Tibial artery (tissue), 4 donors: ENCODE measurements around the gene GFOD1.

Experiments used
- DNase-seq, 2 donors: peaks; one replicate each; pipeline ENCODE4 v3.0.0-alpha.2; 2019
- H3K27ac ChIP-seq, 2 donors: fragments of 200-600 bp; sonication (generic) in 1 of 2; 1 replicate in 1 of 2; 2 replicates in 1 of 2; pipeline ENCODE4 v1.5.1; 2018 to 2019; ENCODE audit warnings: mild to moderate bottlenecking in 1 of 2
- H3K27me3 ChIP-seq, 2 donors: fragments of 200-600 bp; sonication (generic) in 1 of 2; one replicate each; pipeline versions ENCODE4 v1.5.1 to v1.6.0; 2016 to 2019
- H3K36me3 ChIP-seq, 3 donors: fragments of 200-600 bp; sonication (generic) in 2 of 3; one replicate each; pipeline ENCODE4 v1.5.1; 2016 to 2019; ENCODE audit warnings: mild to moderate bottlenecking in 2 of 3
- H3K4me1 ChIP-seq, 4 donors: fragments of 200-600 bp; sonication (generic) in 2 of 4; 1 replicate in 3 of 4; 2 replicates in 1 of 4; pipeline ENCODE4 v1.5.1; 2016 to 2019
- H3K4me3 ChIP-seq, 2 donors: fragments of 200-600 bp; sonication (generic) in 1 of 2; 1 replicate in 1 of 2; 2 replicates in 1 of 2; pipeline ENCODE4 v1.5.1; 2018 to 2019; ENCODE audit warnings: mild to moderate bottlenecking in 2 of 2
- H3K9me3 ChIP-seq, 3 donors: fragments of 200-600 bp; sonication (generic) in 1 of 3; one replicate each; pipeline ENCODE4 v1.5.1; 2016 to 2019
- CTCF ChIP-seq, 2 experiments: fragments of 200-600 bp in 1 of 2; fragments of 450-650 bp in 1 of 2; IDR thresholded peaks; one replicate each; pipeline ENCODE4 v1.5.1; 2017 to 2019; ENCODE audit warnings: antibody characterized with exemption in 2 of 2, mild to moderate bottlenecking in 1 of 2, moderate library complexity in 1 of 2
- intact Hi-C: fragments of 100-400 bp; cut with DNase I; formaldehyde crosslinking; loops from one replicate; pipeline ENCODE4 v1.15.0; 2023; ENCODE audit warnings: low total_unique reads

Gene GFOD1

GRCh38 chr6:13488015-13488895 lies 855 bp upstream of the GFOD1 start:
- peak overlapping the region; percentile 91 to 94 for H3K4me3 ChIP-seq
- H3K27me3 ChIP-seq, result no peaks in the 10 kb centered on the region
- peak in 1 of 2 experiments; percentile 22 for TF ChIP-seq CTCF (IDR thresholded peaks at IDR 0.05)
- H3K36me3 ChIP-seq, result no peaks in the 10 kb centered on the region
- H3K9me3 ChIP-seq, result no peaks in the 10 kb centered on the region
- H3K4me1 ChIP-seq, result peaks cover 0 to 26% (median 7%) of the 10 kb centered on the region in 4 donors
- DNase-seq, result peak; percentile 48 to 80
- intact Hi-C loops, result loop anchor here (5.0 to 10.0 kb wide), 2 partner anchors 76 to 153 kb away; no protein-coding TSS in a partner anchor
- peak overlapping the region; percentile 69 to 86 for H3K27ac ChIP-seq

GRCh38 chr6:13486679-13487121 lies 700 bp downstream of the GFOD1 start:
- DNase-seq, result peak; percentile 59 to 80
- Histone ChIP-seq H3K27ac (peak overlapping the region; percentile 85 to 90), H3K9me3 (no peaks in the 10 kb centered on the region), H3K4me3 (peak overlapping the region; percentile 91 to 94), H3K27me3 (no peaks in the 10 kb centered on the region), H3K36me3 (no peaks in the 10 kb centered on the region), H3K4me1 (peaks cover 0 to 37% (median 8%) of the 10 kb centered on the region in 4 donors)
- intact Hi-C loops, result loop anchor here (5.0 to 10.0 kb wide), 2 partner anchors 74 to 152 kb away; no protein-coding TSS in a partner anchor
- TF ChIP-seq CTCF (IDR thresholded peaks at IDR 0.05), result no peak

GRCh38 chr6:13485923-13486562 lies 1.4 kb downstream of the GFOD1 start:
- Histone ChIP-seq H3K4me1 (peaks cover 0 to 44% (median 8%) of the 10 kb centered on the region in 4 donors), H3K9me3 (no peaks in the 10 kb centered on the region), H3K4me3 (peak overlapping the region; percentile 91 to 94), H3K36me3 (no peaks in the 10 kb centered on the region), H3K27me3 (no peaks in the 10 kb centered on the region), H3K27ac (peak overlapping the region; percentile 85 to 90)
- no peak for TF ChIP-seq CTCF (IDR thresholded peaks at IDR 0.05)
- peak in 1 of 2 donors; percentile 35 for DNase-seq
- intact Hi-C loops, result loop anchor here (5.0 to 10.0 kb wide), 2 partner anchors 74 to 151 kb away; no protein-coding TSS in a partner anchor

GRCh38 chr6:13485303-13485702 lies 2.1 kb downstream of the GFOD1 start:
- Histone ChIP-seq H3K9me3 (no peaks in the 10 kb centered on the region), H3K27me3 (no peaks in the 10 kb centered on the region), H3K4me3 (peak overlapping the region; percentile 91 to 94), H3K4me1 (peaks cover 0 to 51% (median 9%) of the 10 kb centered on the region in 4 donors), H3K27ac (peak overlapping the region; percentile 85 to 90), H3K36me3 (no peaks in the 10 kb centered on the region)
- no peak for DNase-seq
- no peak for TF ChIP-seq CTCF (IDR thresholded peaks at IDR 0.05)
- intact Hi-C loops, result loop anchor here (5.0 to 10.0 kb wide), 2 partner anchors 73 to 151 kb away; no protein-coding TSS in a partner anchor

- Histone ChIP-seq H3K27me3 (no peaks in the 10 kb centered on the region), H3K4me3 (peak overlapping the region; percentile 91 to 94), H3K36me3 (peaks cover 0 to 4% (median 0%) of the 10 kb centered on the region in 3 donors), H3K9me3 (no peaks in the 10 kb centered on the region), H3K4me1 (peaks cover 0 to 52% (median 11%) of the 10 kb centered on the region in 4 donors), H3K27ac (peak overlapping the region; percentile 85 to 90)
- TF ChIP-seq CTCF (IDR thresholded peaks at IDR 0.05), result no peak
- intact Hi-C loops, result loop anchor here (5.0 to 10.0 kb wide), 2 partner anchors 73 to 150 kb away; no protein-coding TSS in a partner anchor
- no peak for DNase-seq
Observed at GRCh38 chr6:13484827-13485226, 2.6 kb downstream of the GFOD1 start.
